HEK293 (cell line): Measurements from ENCODE around the gene FOXP1.

Experiments
- CTCF ChIP-seq: fragments of 450-650 bp; formaldehyde crosslinking; IDR thresholded peaks from 2 replicates; pipeline ENCODE4 v1.5.1; 2016; ENCODE audit warnings: missing biosample characterization, missing genetic modification characterization
- PATZ1 ChIP-seq: fragments of 450-650 bp; formaldehyde crosslinking; IDR thresholded peaks from 2 replicates; pipeline ENCODE4 v1.5.1; 2016; ENCODE audit warnings: missing biosample characterization, missing genetic modification characterization
- YY1 ChIP-seq: fragments of 450-650 bp; formaldehyde crosslinking; IDR thresholded peaks from 2 replicates; pipeline ENCODE4 v1.5.1; 2018; ENCODE audit warnings: missing biosample characterization, missing genetic modification characterization
- ZBTB20 ChIP-seq: fragments of 450-650 bp; formaldehyde crosslinking; IDR thresholded peaks from 2 replicates; pipeline ENCODE4 v1.5.1; 2016; ENCODE audit warnings: missing biosample characterization, missing genetic modification characterization
- ZNF138 ChIP-seq: fragments of 450-650 bp; formaldehyde crosslinking; IDR thresholded peaks from 2 replicates; pipeline ENCODE4 v1.5.1; 2016; ENCODE audit warnings: missing biosample characterization, missing genetic modification characterization, borderline replicate concordance
- ZNF202 ChIP-seq: fragments of 450-650 bp; formaldehyde crosslinking; IDR thresholded peaks from 2 replicates; pipeline ENCODE4 v1.5.1; 2016; ENCODE audit warnings: missing biosample characterization, missing genetic modification characterization, borderline replicate concordance
- ZNF311 ChIP-seq: fragments of 450-650 bp; formaldehyde crosslinking; IDR thresholded peaks from 2 replicates; pipeline ENCODE4 v1.5.1; 2017; ENCODE audit warnings: missing biosample characterization, missing genetic modification characterization, borderline replicate concordance
- ZNF416 ChIP-seq: fragments of 450-650 bp; formaldehyde crosslinking; IDR thresholded peaks from 2 replicates; pipeline ENCODE4 v1.5.1; 2016; ENCODE audit warnings: missing biosample characterization, missing genetic modification characterization
- ZNF426 ChIP-seq: fragments of 450-650 bp; formaldehyde crosslinking; IDR thresholded peaks from 2 replicates; pipeline ENCODE4 v1.5.1; 2017; ENCODE audit warnings: missing biosample characterization, missing genetic modification characterization, mild to moderate bottlenecking, inconsistent platforms, moderate library complexity
- ZNF48 ChIP-seq: fragments of 450-650 bp; formaldehyde crosslinking; IDR thresholded peaks from 2 replicates; pipeline ENCODE4 v1.5.1; 2016; ENCODE audit warnings: missing biosample characterization, missing genetic modification characterization
- ZNF561 ChIP-seq: fragments of 450-650 bp; IDR thresholded peaks from 2 replicates; pipeline ENCODE4 v1.5.1; 2018; ENCODE audit warnings: missing biosample characterization, missing genetic modification characterization, borderline replicate concordance
- ZNF670 ChIP-seq: fragments of 450-650 bp; formaldehyde crosslinking; IDR thresholded peaks from 2 replicates; pipeline ENCODE4 v1.5.1; 2016; ENCODE audit warnings: missing biosample characterization, missing genetic modification characterization, low read depth
- ZXDB ChIP-seq: fragments of 450-650 bp; formaldehyde crosslinking; IDR thresholded peaks from 2 replicates; pipeline ENCODE4 v1.5.1; 2016; ENCODE audit warnings: missing biosample characterization, missing genetic modification characterization

GRCh38 chr3:71215351-71215750 lies 368.2 kb downstream of the FOXP1 start:
- TF ChIP-seq ZXDB: no peak
- no peak for TF ChIP-seq CTCF (tag by site-specific recombination)
- TF ChIP-seq ZNF416 (tag by site-specific recombination): no peak
- TF ChIP-seq YY1 (tag by site-specific recombination): no peak
- no peak for TF ChIP-seq ZNF202 (tag by site-specific recombination)
- no peak for TF ChIP-seq ZNF670
- no peak for TF ChIP-seq ZNF311 (tag by site-specific recombination)
- no peak for TF ChIP-seq ZBTB20 (tag by site-specific recombination)
- TF ChIP-seq PATZ1: no peak
- TF ChIP-seq ZNF48 (tag by site-specific recombination): no peak
- no peak for TF ChIP-seq ZNF561 (tag by site-specific recombination)
- no peak for TF ChIP-seq ZNF426 (tag by site-specific recombination)
- TF ChIP-seq ZNF138 (tag by site-specific recombination): no peak
